CD4-positive, alpha-beta T cell treated with Interleukin-21 for 1 hour (primary cell): ENCODE measurements around the gene CFAP54.
"Not testable (repeated sequence)": the region's sequence is repeated elsewhere in the genome, so short reads cannot be mapped to it uniquely, and the experiment has no call there.

ENCODE experiments used
- DNase-seq: peaks from one replicate; pipeline ENCODE4 v3.0.0-alpha.2; 2020

Gene CFAP54, protein sequence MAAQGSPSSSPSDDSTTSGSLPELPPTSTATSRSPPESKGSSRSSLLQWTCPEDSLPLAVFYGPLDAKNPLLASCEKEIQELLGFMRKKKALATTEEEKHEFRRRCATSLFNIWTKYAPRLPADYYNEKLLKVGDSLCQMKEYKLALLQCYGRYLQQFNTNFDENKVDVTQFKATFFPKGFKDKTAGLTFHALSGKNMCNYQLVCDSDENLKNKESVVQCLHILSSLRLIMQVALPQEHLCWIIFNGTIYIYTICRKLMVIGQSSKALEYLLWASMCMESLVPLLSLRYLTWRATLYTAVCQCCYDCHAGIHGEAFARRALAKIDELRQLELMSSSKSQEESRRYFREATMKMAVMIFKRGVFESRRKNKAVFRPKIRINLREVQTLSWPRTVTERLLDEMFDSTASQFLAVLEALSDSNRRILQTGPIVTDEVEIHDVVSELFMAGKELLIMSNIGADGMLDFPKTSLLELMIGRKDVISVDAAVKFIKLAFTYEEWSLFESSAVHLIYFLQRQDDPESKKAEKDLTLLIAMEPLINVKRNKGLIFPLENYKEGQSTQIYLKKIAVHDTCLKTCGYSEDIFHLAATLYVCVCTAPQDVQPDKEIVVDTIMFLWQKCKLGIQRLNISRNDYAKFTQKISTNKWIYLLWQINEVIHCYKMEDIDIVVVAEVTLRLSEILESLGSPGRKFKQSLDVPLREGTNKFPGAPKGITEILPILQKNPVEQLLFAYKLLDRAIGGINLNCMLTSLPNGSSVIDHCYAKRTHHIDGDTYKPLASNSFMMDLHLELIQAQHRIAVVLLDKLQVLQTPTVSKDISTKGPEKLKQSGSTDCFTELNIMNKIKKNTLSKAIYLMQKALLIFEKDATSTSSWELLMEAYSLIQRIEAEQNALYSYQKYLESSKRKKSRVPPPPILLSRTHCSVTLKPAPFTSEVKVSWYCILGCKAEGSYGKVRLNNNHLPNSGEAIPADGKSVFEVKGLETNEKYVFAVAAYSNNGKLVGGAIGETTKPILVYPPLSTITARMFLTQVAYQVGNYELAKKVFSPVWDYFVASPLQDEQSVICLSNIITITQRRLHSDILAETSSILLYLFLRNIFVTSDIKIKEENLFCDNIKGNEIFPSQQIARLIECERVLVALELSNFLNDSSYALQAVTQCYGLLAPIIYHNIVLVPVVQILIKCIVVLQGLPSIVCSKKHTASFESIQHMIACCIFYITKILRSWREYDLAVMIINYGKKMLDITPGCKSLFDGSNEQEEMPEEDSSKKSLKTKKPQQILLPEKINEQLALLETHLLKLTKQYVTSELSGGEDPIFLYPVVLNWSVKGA (N-terminal part only)

GRCh38 chr12:96489392-96490056 is at the start of gene CFAP54:
Gene CFAP54 (plus strand): TSS chr12:96489577. CDS start chr12:96489610, 33 bp downstream.
- DNase-seq, result peak; percentile 97

GRCh38 chr12:96441816-96442215 is 47.6 kb upstream of the CFAP54 start:
- DNase-seq, result peak; percentile 58

DNA sequence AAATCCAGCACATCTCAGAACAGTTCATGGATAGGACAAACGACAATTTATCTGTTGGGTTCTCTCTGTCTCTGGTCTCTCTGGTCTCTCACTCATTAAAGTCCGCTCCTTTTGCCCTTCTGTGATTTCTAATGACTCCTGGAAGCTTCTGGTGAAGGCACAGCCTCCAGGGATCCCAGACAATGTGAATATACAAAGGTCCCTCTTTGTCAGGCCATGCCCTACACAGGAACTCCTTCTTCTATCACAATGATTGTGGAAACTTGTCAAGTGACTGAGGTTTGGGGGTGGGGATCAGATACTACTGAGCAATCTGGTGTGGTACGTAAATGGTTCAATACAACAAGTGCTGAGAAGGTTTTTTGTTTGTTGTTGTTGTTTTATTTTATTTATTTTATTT is 46.5 kb upstream of the CFAP54 start:
- no peak for DNase-seq

- DNase-seq, result no peak
Observed at GRCh38 chr12:96444399-96444798, 45.0 kb upstream of the CFAP54 start.

DNA sequence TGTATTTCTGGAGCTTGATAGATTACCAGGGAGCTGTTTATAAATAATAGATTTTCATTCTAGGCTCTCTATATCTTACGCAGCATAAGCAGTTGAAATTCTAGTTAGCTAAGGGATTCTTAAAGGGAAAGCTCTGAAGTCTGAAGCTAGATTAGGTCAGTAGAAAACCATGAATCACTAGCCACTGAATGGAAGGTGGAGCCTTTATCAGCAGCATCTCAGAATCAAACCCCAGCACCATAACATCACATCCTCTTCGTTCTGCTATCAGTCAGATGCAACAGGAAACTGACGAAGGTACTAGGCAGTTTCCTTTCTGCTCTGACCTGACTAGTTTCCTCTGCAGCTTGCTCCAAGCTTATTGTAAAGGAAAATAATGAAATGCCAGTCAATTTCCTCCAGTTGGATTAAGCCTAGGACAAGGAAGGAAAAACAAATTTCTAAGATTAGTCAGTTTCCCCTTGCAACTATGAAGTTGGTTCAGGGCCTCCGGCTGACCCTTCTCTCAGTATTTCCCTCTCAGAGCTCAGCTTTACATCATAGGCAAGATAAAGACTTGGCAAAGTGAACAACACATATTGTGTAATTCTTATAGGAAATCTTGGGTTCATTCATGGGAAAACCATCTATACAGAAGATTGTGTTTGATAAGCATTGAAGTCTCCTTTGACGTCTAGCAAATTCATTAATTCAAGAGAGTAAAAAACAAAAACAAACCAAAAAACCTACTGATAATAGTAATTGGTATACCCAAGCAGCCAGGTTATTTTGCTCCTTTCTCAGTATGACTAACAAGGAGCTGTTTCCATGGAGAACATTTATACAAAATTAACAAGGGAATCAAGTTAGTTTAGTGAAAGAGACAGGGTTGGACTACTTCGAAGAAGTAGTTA is 43.4 kb upstream of the CFAP54 start:
- peak; percentile 89 for DNase-seq

GRCh38 chr12:96447256-96447655 is 42.1 kb upstream of the CFAP54 start:
- no peak for DNase-seq

GRCh38 chr12:96448300-96448699 is 41.1 kb upstream of the CFAP54 start:
- no peak for DNase-seq

DNA sequence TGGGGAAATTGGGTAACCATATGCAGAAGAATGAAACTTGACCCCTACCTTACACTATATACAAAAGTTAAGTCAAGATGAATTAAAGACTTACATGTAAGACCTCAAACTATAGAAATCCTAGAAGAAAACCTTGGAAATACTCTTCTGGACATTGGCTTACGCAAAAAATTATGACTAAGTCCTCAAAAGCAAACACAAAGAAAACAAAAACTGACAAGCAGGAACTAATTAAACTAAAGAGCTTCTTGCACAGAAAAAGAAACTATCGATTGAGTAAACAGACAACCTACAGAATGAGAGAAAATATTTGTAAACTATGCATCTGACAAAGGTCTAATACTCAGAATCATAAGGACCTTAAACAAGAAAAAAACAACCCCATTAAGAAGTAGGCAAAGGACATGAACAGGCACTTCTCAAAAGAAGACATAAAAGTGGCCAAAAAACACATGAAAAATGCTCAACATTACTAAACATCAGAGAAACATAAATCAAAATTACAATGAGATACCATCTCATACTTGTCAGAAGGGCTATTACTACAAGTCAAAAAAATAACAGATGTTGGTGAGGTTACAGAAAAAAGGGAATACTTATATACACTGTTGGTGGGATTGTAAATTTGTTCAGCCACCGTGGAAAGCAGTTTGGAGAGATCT is 37.0 kb upstream of the CFAP54 start:
- no peak for DNase-seq

- no peak for DNase-seq
Observed at GRCh38 chr12:96454396-96454795, 35.0 kb upstream of the CFAP54 start.

- DNase-seq, result no peak
Observed at GRCh38 chr12:96456265-96456974, 33.0 kb upstream of the CFAP54 start.

DNA sequence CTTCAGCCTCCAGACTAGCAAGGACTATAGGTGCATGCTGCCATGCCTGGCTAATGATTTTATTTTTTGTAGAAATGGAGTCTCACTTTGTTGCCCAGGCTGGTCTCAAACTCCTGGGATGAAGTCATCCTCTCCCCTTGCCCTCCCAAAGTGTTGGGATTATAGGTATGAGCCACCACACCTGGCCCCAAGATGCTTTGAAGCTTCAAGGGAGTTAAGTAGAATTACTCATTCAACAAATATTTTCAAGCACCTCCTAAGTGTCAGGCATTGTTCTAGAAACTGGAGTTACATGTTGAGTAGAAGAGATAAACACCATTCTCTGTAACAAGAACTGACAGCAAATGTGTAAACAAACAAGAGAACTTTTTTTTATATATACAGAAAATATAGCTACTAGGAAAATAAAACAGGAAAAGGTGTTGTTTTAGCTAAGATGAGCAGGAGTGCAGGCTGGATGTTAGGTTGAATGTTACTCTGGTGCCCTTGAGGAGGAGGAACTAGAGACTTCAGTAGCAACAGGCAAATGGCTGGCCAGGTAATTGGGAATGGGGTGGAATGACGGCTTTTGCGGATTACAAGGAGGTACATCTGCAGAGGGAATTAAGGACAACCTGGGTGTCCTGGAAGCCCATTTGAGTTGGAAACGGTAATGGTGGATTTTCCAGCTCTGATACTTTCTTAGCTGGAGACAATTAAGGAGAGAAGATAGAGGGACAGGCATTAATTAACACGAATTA is 32.0 kb upstream of the CFAP54 start:
- no peak for DNase-seq

DNA sequence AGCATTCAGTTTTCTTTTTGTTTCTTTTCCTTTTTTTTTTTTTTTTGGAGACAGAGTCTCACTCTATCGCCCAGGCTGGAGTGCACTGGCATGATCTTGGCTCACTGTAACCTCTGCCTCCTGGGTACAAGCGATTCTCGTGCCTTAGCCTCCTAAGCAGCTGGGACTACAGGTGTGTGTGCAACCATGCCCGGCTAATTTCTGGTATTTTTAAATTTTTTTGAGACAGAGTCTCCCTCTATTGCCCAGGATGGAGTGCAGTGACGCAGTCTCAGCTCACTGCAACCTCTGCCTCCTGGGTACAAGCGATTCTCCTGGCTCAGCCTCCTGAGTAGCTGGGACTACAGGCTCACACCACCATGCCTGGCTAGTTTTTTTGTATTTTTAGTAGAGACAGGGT is 30.1 kb upstream of the CFAP54 start:
- not testable (repeated sequence) for DNase-seq

- no peak for DNase-seq
Observed at GRCh38 chr12:96462571-96463280, 26.7 kb upstream of the CFAP54 start.

GRCh38 chr12:96465896-96466295 is 23.5 kb upstream of the CFAP54 start:
- DNase-seq, result no peak

DNA sequence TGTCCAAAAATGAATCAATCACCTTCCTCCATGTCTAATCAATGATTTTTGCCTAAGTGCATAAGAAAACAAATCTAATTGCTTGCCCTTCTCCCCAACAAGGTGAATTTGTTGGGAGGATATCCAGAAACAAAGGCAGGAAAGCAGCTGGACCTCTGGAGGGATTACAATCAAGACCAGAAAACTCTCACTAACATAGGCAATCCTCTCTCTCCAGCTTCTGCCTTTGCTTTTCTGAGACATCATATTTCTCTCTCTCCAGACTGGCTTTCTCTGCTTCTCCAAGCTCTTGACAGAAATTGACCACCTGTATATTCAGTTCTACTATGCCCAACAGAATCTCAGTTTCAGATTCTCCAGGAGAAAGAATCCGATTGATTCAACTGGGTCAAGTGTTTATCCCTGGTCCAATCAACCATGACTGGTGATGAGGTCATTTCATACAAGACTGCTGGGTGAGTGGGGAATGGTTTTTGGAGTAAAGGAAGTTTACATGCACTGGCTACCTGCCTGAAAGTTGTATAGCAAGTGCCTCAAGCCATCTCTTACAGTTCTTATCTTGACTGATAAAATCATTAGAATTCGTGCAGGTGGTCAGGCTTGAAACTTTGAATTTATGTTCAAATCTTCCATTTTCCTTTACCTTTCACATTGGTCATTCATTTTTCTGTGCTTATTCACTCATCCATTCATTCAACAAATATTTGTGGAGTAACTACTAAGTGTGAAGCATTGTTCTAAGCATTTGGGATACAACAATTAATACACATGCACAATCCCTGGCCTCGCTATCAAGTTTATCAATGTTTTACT is 22.2 kb upstream of the CFAP54 start:
- DNase-seq, result no peak

- DNase-seq, result no peak
Observed at GRCh38 chr12:96471368-96472050, 17.9 kb upstream of the CFAP54 start.

DNA sequence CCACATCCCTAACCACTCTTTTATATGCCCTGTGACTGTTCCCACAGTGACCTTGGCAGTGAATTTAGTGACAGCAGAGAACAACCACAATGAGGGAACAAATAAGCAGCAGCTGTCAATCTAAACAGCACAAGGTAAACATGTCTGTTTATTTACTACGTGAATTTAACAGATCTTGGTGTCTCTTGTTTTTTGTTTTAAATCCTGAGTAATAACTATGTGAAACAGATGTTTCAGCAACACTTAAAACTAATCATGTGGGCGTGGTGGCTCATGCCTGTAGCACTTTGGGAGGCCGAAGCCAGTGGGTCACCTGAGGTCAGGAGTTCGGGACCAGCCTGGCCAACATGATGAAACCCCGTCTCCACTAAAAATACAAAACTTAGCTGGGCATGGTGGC is 17.0 kb upstream of the CFAP54 start:
- no peak for DNase-seq
